NCI-H526 (cell line): ENCODE data around the gene HS3ST3A1.
A peak's percentile ranks its signal among the peaks of the same experiment; 100 is the strongest.

Experiments used
- DNase-seq, 2 experiments: peaks; one replicate each; lab custom pipeline; 2025; lab: John Stamatoyannopoulos, UW

HS3ST3A1 gene

GRCh38 chr17:13601776-13602551 is at the start of gene HS3ST3A1:
TSS of gene HS3ST3A1 (minus strand) at chr17:13601929. CDS start at chr17:13601129, 800 bp downstream.
- peak in 1 of 2 experiments; percentile 10 for DNase-seq

- no peak for DNase-seq
These were observed 48.5 kb upstream of the HS3ST3A1 start for GRCh38 chr17:13650096-13650675.

GRCh38 chr17:13647543-13648021 is 45.9 kb upstream of the HS3ST3A1 start:
- DNase-seq = no peak

- no peak for DNase-seq
These were observed 45.3 kb upstream of the HS3ST3A1 start for GRCh38 chr17:13646969-13647542.

- no peak for DNase-seq
These were observed 44.7 kb upstream of the HS3ST3A1 start for GRCh38 chr17:13646411-13646810.

GRCh38 chr17:13643180-13643579 is 41.5 kb upstream of the HS3ST3A1 start:
- no peak for DNase-seq

GRCh38 chr17:13642188-13642587 is 40.5 kb upstream of the HS3ST3A1 start:
- DNase-seq = no peak

- DNase-seq = no peak
These were observed 38.8 kb upstream of the HS3ST3A1 start for GRCh38 chr17:13640551-13640950.

- no peak for DNase-seq
These were observed 37.2 kb upstream of the HS3ST3A1 start for GRCh38 chr17:13638855-13639458.

GRCh38 chr17:13636951-13637350 is 35.2 kb upstream of the HS3ST3A1 start:
- DNase-seq = peak in 1 of 2 experiments; percentile 1

GRCh38 chr17:13635951-13636350 is 34.2 kb upstream of the HS3ST3A1 start:
- no peak for DNase-seq

GRCh38 chr17:13634021-13634420 is 32.3 kb upstream of the HS3ST3A1 start:
- DNase-seq = no peak

- peak in 1 of 2 experiments; percentile 17 for DNase-seq
These were observed 29.8 kb upstream of the HS3ST3A1 start for GRCh38 chr17:13631529-13631928.

GRCh38 chr17:13626703-13627102 is 25.0 kb upstream of the HS3ST3A1 start:
- DNase-seq = no peak

GRCh38 chr17:13619462-13619861 is 17.7 kb upstream of the HS3ST3A1 start:
- DNase-seq = no peak

- DNase-seq = no peak
These were observed 14.3 kb upstream of the HS3ST3A1 start for GRCh38 chr17:13616031-13616430.

GRCh38 chr17:13609941-13610340 is 8.2 kb upstream of the HS3ST3A1 start:
- DNase-seq = no peak

- DNase-seq = no peak
These were observed 380 bp downstream of the HS3ST3A1 start for GRCh38 chr17:13601322-13601775.

- DNase-seq = no peak
These were observed 1.0 kb downstream of the HS3ST3A1 start for GRCh38 chr17:13600475-13601321.

- no peak for DNase-seq
These were observed 1.9 kb downstream of the HS3ST3A1 start for GRCh38 chr17:13599864-13600263.

- no peak for DNase-seq
These were observed 2.6 kb downstream of the HS3ST3A1 start for GRCh38 chr17:13599168-13599577.
